ENCODE measurements around the gene PSPN.
"Not testable (repeated sequence)": the region's sequence is repeated elsewhere in the genome, so short reads cannot be mapped to it uniquely, and the experiment has no call there.

Gene PSPN

DNA sequence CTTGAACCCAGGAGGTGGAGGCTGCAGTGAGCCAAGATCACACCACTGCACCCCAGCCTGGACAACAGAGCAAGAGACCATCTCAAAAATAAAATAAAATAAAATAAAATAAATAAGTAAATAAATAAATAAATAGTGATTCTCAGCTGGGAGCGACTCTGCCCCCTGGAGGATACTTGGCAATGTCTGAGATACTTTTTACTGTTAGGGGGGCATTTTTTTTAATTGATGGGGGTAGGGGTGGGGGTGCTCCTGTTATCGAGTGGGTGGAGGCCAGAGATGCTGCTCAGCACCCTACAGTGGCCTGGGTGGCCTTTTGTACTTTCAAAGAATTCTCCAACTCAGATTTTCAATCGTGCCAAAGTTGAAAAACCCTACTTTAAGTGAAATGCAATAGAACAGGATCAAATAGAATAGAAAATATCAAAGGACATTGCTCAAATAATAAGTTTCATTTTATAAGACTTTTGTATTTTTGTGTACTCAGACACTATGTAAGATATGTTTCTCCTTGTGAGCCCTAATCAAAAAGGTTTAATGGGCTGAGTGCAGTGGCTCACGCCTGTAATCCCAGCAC is 21.5 kb downstream of the PSPN start:
- ATAC-seq (ENCODE audit: insufficient read depth, low read depth): no peak
- H3K27me3 ChIP-seq (ENCODE audit: insufficient read depth, low read length, poor library complexity): no peaks in the 10 kb centered on the region
- H3K27ac ChIP-seq (ENCODE audit: low read length): no peak overlapping the region
- H3K9ac ChIP-seq (ENCODE audit: low read depth, low read length): no peak overlapping the region
- no peaks in the 10 kb centered on the region for H3K4me1 ChIP-seq (ENCODE audit: insufficient read depth, low read length)
- DNase-seq: no peak
- no peak overlapping the region for H3K4me2 ChIP-seq (ENCODE audit: insufficient read depth, low read length)
- H3K36me3 ChIP-seq (ENCODE audit: insufficient read depth, low read length): no peaks in the 10 kb centered on the region
- H4K20me1 ChIP-seq (ENCODE audit: insufficient read depth, low read length): no peaks in the 10 kb centered on the region
- TF ChIP-seq EZH2 (IDR thresholded peaks at IDR 0.05; ENCODE audit: borderline replicate concordance, low read depth, low read length, severe bottlenecking): no peak
- TF ChIP-seq, protein P1, sequence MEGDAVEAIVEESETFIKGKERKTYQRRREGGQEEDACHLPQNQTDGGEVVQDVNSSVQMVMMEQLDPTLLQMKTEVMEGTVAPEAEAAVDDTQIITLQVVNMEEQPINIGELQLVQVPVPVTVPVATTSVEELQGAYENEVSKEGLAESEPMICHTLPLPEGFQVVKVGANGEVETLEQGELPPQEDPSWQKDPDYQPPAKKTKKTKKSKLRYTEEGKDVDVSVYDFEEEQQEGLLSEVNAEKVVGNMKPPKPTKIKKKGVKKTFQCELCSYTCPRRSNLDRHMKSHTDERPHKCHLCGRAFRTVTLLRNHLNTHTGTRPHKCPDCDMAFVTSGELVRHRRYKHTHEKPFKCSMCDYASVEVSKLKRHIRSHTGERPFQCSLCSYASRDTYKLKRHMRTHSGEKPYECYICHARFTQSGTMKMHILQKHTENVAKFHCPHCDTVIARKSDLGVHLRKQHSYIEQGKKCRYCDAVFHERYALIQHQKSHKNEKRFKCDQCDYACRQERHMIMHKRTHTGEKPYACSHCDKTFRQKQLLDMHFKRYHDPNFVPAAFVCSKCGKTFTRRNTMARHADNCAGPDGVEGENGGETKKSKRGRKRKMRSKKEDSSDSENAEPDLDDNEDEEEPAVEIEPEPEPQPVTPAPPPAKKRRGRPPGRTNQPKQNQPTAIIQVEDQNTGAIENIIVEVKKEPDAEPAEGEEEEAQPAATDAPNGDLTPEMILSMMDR (IDR thresholded peaks at IDR 0.05; ENCODE audit: borderline replicate concordance, extremely low read depth, low read length, poor library complexity, severe bottlenecking): peak; percentile 8
- no peaks in the 10 kb centered on the region for H3K9me3 ChIP-seq (ENCODE audit: insufficient read depth, low read length, severe bottlenecking)
- no peaks in the 10 kb centered on the region for H3K79me2 ChIP-seq (ENCODE audit: insufficient read depth, low read length)
- H2AFZ ChIP-seq (ENCODE audit: low read depth, low read length): no peak overlapping the region
- H3K4me3 ChIP-seq (ENCODE audit: low read depth in 1 of 2, low read length in 2 of 2): no peak overlapping the region

DNA sequence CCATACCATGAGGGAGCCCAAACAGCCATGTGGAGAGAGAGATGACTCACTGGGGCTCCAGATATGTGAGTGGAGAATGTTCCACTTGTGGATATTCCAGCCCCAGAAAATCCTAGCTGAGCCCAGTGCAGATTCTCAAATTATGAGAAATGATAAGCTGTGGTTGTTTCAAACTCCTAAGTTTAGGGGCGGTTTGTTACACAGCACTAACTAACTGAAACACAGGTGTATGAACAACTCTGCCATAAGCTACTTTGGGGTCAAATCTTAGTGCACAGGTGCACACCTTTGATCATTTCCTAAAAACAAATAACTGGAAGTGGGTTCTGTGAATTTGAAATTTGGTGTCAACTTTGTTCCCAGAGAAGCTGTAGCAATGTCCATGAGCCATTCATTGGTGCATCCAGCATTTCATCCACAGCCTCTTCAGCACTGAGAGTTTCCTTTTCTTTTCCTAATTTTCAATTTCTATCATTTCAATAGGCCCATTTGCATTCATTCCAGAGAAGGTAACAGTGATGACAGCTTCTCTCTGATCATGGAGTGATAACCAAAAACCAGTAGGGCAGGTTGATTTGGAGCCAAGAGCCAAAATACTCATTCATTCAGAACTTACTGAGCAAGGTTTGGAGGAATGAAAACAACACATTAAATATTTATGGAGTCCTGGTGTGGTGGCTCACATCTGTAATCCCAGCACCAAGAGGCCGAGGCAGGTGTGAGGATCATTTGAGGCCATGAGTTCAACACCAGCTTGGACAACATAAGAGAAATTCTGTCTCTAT is 23.2 kb downstream of the PSPN start:
- no peak overlapping the region; the same call in 1 of the 2 replicates for H2AFZ ChIP-seq (ENCODE audit: low read depth, low read length)
- H4K20me1 ChIP-seq (ENCODE audit: insufficient read depth, low read length): no peaks in the 10 kb centered on the region
- no peaks in the 10 kb centered on the region for H3K79me2 ChIP-seq (ENCODE audit: insufficient read depth, low read length)
- no peak overlapping the region for H3K4me3 ChIP-seq (ENCODE audit: low read depth in 1 of 2, low read length in 2 of 2)
- no peaks in the 10 kb centered on the region for H3K36me3 ChIP-seq (ENCODE audit: insufficient read depth, low read length)
- no peak overlapping the region for H3K27ac ChIP-seq (ENCODE audit: low read length)
- ATAC-seq (ENCODE audit: insufficient read depth, low read depth) (no peak), DNase-seq (no peak)
- no peaks in the 10 kb centered on the region for H3K27me3 ChIP-seq (ENCODE audit: insufficient read depth, low read length, poor library complexity)
- H3K9ac ChIP-seq (ENCODE audit: low read depth, low read length): no peak overlapping the region
- TF ChIP-seq, protein P1 (IDR thresholded peaks at IDR 0.05; ENCODE audit: borderline replicate concordance, extremely low read depth, low read length, poor library complexity, severe bottlenecking): no peak
- TF ChIP-seq EZH2 (IDR thresholded peaks at IDR 0.05; ENCODE audit: borderline replicate concordance, low read depth, low read length, severe bottlenecking): no peak
- H3K9me3 ChIP-seq (ENCODE audit: insufficient read depth, low read length, severe bottlenecking): no peaks in the 10 kb centered on the region
- no peaks in the 10 kb centered on the region for H3K4me1 ChIP-seq (ENCODE audit: insufficient read depth, low read length)
- H3K4me2 ChIP-seq (ENCODE audit: insufficient read depth, low read length): no peak overlapping the region

DNA sequence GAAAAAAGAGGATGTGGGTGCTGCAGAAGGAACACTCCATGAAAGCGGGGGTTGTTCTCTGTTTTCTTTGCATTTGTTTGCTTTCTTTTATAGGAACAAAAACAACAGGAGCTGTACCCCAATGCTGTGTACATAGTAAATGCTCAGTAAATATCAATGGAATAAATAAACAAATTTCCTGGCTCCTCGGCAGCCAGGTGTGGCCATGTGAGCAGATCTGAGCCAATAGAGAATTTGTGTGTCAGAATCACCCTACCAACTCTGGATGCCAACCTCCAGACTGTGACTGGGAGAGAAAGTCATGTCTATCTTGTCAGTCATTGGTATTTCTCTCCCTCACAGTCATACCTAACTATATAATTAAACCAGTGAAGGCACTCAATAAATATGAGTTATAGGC is 25.0 kb downstream of the PSPN start:
- H3K9me3 ChIP-seq (ENCODE audit: insufficient read depth, low read length, severe bottlenecking): no peaks in the 10 kb centered on the region
- no peaks in the 10 kb centered on the region for H4K20me1 ChIP-seq (ENCODE audit: insufficient read depth, low read length)
- H3K27me3 ChIP-seq (ENCODE audit: insufficient read depth, low read length, poor library complexity): no peaks in the 10 kb centered on the region
- no peak overlapping the region for H3K4me3 ChIP-seq (ENCODE audit: low read depth in 1 of 2, low read length in 2 of 2)
- H3K27ac ChIP-seq (ENCODE audit: low read length): no peak overlapping the region
- no peak for DNase-seq
- TF ChIP-seq, protein P1 (IDR thresholded peaks at IDR 0.05; ENCODE audit: borderline replicate concordance, extremely low read depth, low read length, poor library complexity, severe bottlenecking): no peak
- no peak for TF ChIP-seq EZH2 (IDR thresholded peaks at IDR 0.05; ENCODE audit: borderline replicate concordance, low read depth, low read length, severe bottlenecking)
- H3K79me2 ChIP-seq (ENCODE audit: insufficient read depth, low read length): no peaks in the 10 kb centered on the region
- no peak overlapping the region for H3K4me2 ChIP-seq (ENCODE audit: insufficient read depth, low read length)
- no peak overlapping the region for H2AFZ ChIP-seq (ENCODE audit: low read depth, low read length)
- no peak overlapping the region for H3K9ac ChIP-seq (ENCODE audit: low read depth, low read length)
- ATAC-seq (ENCODE audit: insufficient read depth, low read depth): no peak
- no peaks in the 10 kb centered on the region for H3K4me1 ChIP-seq (ENCODE audit: insufficient read depth, low read length)
- no peaks in the 10 kb centered on the region for H3K36me3 ChIP-seq (ENCODE audit: insufficient read depth, low read length)

DNA sequence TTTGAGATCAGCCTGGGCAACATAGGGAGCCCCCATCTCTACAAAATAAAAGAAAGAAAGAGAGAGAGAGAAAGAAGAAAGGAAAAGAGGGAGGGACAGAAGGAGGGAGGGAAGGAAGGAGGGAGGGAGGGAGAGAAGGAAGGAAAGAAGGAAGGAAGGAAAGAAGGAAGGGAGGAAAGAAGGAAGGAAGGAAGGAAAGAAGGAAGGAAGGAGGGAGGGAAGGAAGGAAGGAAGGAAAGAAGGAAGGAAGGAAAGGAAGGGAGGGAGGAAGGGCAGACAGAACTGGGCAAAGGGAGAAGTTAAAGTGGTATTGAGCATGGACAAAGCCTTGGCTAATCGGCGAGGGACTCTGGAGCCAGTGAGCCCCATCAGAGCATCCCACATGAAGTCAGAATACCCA is 26.5 kb downstream of the PSPN start:
- H3K79me2 ChIP-seq (ENCODE audit: insufficient read depth, low read length); H4K20me1 ChIP-seq (ENCODE audit: insufficient read depth, low read length); H3K27ac ChIP-seq (ENCODE audit: low read length); H3K36me3 ChIP-seq (ENCODE audit: insufficient read depth, low read length); H3K4me3 ChIP-seq (ENCODE audit: low read depth in 1 of 2, low read length in 2 of 2); ATAC-seq (ENCODE audit: insufficient read depth, low read depth); DNase-seq; H3K9ac ChIP-seq (ENCODE audit: low read depth, low read length); H3K27me3 ChIP-seq (ENCODE audit: insufficient read depth, low read length, poor library complexity); H3K9me3 ChIP-seq (ENCODE audit: insufficient read depth, low read length, severe bottlenecking); H3K4me2 ChIP-seq (ENCODE audit: insufficient read depth, low read length); H3K4me1 ChIP-seq (ENCODE audit: insufficient read depth, low read length); H2AFZ ChIP-seq (ENCODE audit: low read depth, low read length): not testable (repeated sequence)

Measured in DND-41 (cell line).